ENCODE data around the gene PEDS1.
"Not testable (repeated sequence)": the region's sequence is repeated elsewhere in the genome, so short reads cannot be mapped to it uniquely, and the experiment has no call there.

The PEDS1 gene

DNA sequence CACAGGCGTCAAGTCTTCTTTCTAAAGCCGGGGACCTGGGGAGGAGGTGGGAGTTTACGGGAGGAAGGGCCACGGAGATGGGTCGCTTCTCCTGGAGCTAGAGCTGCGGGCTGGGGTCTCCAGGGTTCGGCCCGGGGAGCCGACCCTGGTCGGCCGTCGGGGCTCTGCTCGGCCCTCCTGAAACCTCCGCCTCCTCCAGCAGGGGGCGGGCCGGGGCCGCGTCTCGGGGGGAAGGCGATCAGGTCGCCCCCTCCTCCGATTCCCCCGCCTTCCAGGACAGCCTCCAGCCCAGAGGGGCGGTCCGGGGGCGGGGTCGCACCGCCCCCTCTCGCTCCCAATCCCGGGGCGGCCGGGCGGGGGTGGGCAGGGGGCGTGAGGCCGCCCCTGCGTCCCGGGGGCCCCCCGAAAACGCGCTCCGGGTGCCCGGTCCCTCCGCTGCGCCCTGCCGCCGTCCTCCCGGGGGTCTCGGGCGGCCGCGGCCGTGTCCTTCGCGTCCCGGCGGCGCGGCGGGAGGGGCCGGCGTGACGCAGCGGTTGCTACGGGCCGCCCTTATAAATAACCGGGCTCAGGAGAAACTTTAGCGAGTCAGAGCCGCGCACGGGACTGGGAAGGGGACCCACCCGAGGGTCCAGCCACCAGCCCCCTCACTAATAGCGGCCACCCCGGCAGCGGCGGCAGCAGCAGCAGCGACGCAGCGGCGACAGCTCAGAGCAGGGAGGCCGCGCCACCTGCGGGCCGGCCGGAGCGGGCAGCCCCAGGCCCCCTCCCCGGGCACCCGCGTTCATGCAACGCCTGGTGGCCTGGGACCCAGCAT, 36.9 kb upstream of the PEDS1 start, which contains the start of gene CEBPB:
TSS of gene CEBPB (plus strand) at position 580 of the 814 bp plus-strand sequence. CDS start at position 784, 204 bp downstream.
- DNase-seq (ENCODE audit: low read depth): peak; percentile 75

- peak; percentile 28 for DNase-seq (ENCODE audit: low read depth)
Measured at GRCh38 chr20:50189681-50190250, 36.2 kb upstream of the PEDS1 start.

DNA sequence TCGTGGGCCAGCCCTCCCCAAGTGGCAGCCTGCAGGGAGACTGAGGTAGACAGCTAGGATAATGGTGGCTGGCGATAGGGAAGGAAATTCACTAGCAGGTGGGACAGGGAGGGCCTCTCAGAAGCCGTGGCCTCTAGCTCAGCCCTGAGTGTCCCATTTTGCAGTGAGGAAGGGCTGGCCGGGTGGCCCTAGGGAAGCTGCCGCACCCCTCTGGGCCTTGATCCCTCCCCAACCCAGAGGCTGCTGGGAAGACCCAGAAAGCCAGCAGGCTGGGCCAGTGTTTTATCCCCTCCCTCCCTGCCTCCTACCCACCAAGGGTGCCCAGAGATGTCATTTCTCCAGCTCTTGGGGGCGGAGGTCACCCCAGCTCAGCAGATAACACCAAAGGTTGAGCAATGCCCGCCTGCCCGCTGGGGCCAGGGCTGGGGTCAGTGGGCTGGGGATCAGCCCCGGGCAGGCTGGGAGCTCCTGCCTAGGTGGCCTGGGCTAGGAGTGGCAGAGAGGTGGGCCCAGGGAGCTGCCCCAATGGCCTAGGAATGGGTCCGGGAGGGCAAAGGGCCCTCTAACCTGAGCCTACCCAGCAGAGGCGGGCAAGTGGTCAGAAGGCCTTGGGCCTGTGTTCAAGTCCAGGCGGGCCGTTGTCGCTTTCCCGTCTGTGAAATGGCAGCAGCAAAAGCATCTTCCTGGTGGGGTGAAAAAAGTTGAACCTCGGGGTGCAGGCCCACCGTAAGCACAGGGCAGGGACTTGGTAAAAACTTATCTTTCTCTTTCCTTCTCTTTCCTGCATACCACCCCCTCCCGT, 35.6 kb upstream of the PEDS1 start:
- DNase-seq (ENCODE audit: low read depth): no peak

- DNase-seq (ENCODE audit: low read depth): no peak
Measured at GRCh38 chr20:50188287-50188688, 34.8 kb upstream of the PEDS1 start.

- no peak for DNase-seq (ENCODE audit: low read depth)
Measured at GRCh38 chr20:50187403-50188051, 34.0 kb upstream of the PEDS1 start.

DNA sequence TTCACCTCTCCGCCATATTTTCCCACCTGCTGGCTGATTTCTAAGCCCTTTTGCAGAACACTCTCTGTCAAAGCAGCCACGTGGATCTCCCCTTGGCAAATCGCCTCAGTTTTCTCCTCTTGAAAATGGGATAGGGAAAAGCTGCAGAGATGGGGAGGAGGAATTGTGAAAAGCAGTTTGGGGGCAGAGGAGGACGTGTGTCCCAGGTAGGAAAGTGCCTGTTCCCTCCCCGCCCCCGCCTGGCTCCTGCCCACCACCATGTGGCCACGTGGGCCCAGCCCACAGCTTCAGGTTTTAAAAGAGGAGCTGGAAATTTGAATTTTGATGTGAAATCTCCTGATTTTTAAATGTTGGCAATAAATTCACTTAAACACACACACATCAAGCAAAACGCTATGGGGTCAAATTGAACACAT, 33.5 kb upstream of the PEDS1 start:
- DNase-seq (ENCODE audit: low read depth): no peak

DNA sequence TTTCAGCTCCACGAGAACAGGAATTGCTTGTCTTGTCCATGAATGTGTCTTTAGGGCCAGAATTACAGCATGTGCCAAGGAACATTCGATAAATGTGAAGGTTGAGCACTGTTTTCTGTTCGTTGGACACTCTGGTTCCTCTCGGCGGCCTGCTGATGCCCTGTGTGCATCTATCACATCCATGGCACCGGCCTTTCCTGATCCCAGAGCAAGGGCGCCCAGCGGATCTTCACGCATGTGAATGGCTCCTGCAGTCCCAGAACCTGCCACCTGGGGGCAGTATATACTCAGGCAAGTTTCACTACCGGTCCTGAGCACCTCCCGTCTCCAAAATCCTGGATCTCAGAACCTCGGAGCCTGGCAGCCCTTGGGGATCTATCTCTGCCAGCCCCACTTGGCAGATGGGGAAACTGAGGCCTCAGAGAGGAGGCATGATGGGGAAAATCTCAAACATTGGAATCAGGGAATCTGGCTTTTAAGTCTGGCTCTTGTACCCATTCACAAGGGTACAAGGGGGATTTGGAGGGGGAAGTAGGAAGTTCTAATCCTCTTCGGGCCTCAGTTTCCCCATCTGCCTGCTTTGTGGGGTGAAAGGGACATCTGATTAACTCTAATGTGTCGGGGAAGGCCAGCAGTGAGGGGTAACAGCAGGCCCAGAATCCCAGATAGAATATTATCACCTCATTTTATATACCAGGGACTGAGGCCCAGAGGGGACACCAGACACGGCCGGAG, 32.8 kb upstream of the PEDS1 start:
- DNase-seq (ENCODE audit: low read depth): peak; percentile 80

GRCh38 chr20:50185426-50185825, 31.9 kb upstream of the PEDS1 start:
- DNase-seq (ENCODE audit: low read depth): no peak

DNA sequence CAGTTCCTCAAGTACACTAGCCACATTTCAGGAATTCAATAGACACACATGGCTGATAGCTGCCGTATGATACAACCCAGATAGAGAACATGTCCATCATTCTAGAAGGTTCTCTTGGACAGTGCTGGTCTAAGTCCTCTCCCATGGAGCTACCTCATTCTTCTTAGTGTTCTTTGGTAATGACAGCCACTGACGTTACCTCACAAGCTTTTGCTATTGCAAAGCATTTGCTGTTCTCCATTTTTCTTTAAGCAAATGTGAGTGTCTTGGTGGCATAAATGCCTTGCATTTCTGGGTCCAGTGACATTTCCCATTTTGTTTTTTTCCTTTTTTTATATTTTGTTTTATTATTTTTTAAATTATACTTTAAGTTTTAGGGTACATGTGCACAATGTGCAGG, 28.8 kb upstream of the PEDS1 start:
- no peak for DNase-seq (ENCODE audit: low read depth)

GRCh38 chr20:50181344-50181743, 27.8 kb upstream of the PEDS1 start:
- no peak for DNase-seq (ENCODE audit: low read depth)

GRCh38 chr20:50178672-50179071, 25.1 kb upstream of the PEDS1 start:
- DNase-seq (ENCODE audit: low read depth): not testable (repeated sequence)

GRCh38 chr20:50175938-50176933, 22.7 kb upstream of the PEDS1 start:
- DNase-seq (ENCODE audit: low read depth): no peak

GRCh38 chr20:50174456-50174855, 20.9 kb upstream of the PEDS1 start:
- DNase-seq (ENCODE audit: low read depth): no peak

DNA sequence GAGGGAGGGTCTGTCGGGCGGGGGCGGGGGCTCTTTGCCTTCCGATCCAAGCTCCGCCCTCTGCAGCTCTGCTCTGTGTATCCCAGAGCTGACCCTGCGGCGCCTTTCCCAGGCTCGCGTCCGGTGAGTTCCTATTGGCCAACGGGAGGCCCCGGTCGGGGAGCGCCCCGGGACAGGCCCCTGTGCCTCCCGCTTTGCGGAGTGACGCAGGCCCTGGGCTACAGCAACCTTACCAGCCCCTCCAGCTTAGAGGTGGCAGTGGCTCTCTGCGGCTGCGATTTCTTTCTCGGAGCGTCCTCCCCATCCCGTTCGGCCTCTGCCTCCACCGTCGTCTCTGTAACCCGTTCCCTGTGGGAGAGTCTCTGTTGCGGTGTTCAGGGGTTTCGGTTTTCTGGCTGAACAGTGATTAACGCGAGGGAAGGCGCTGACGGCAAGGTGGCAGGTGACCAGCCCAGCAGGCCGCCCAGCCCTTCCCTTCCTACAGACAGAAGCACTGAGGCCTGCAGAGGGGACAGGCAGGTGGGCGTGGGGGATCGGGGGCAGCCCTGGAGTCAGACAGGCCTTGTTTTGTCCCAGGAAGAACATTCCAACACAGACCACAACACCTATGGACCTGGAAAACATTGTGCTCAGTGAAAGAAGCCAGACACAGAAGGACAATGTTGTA, 19.0 kb upstream of the PEDS1 start:
- DNase-seq (ENCODE audit: low read depth): no peak

GRCh38 chr20:50170549-50171220, 17.2 kb upstream of the PEDS1 start:
- DNase-seq (ENCODE audit: low read depth): no peak

GRCh38 chr20:50169329-50169823, 15.9 kb upstream of the PEDS1 start:
- peak; percentile 71 for DNase-seq (ENCODE audit: low read depth)

DNA sequence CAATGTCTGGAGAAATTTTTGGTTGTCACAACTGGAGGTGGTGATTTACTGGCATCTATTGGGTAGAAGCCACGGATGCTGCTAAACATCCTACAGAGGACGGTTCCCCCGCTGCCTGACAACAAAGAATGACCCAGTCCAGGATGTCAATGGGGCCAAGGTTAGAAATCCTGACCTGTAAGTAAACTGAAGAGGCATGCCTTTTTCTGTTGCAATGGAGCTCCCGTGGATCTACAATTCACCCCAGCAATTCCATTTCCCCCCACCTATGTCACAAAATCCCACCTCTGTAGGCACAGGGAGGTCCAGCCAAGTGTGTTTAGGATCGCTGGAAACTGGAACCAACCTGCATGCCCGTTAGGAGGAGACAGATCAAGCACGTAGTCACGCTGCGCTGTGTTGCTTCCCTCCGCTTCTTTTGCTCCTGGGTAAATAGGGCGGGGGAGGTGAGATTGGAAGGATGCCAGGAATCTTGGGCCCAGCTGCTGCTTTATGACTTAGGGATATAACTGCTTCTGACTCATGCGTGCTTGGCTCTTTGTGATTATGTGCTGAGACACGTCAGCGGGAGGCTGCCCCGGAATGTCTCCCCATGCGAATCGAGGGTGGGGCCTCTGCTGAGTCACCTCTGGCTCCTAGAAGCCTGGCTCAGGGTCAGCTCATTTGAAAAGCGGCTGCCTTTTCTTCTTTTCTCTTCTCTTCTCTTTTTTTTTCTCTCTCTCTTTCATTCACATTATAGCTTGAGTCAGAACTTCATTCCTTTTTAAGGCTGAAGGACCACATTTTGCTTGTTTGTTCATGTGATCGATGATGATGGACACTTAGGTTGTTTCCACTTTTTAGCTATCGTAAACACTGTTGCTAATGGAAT, 12.4 kb upstream of the PEDS1 start:
- DNase-seq (ENCODE audit: low read depth): peak; percentile 58
